ENCODE measurements around the gene GGT6.

DNA sequence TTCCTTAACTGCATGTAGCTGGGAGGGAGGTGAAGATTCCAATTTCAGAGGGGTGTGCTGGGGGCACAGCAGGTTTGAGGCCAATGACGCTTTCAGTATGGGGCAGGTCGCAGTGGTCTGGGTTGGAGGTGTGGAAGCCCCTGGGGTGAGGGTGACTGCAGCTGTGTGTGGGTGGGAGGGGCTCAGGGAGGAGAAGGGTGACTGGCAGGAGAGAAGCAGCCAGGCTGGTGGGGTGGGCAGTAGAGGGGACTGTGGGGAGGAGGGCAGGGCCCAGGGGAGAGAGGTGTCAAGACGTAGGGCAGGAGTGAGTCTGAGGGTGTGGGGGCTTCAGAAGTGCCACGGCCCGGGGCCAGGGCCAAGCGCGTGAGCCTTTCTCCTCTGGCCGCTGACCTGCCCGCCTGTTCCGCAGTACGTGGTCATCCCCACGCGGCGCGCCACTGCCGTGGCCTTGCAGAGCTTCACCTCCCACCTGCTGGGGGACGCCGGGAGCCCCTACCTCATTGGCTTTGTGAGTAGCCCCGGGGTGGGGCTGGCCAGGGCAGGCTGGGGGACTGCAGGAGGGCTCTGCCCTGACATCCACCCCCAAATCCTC lies 24.6 kb downstream of the GGT6 start:
- TF ChIP-seq, protein P1, sequence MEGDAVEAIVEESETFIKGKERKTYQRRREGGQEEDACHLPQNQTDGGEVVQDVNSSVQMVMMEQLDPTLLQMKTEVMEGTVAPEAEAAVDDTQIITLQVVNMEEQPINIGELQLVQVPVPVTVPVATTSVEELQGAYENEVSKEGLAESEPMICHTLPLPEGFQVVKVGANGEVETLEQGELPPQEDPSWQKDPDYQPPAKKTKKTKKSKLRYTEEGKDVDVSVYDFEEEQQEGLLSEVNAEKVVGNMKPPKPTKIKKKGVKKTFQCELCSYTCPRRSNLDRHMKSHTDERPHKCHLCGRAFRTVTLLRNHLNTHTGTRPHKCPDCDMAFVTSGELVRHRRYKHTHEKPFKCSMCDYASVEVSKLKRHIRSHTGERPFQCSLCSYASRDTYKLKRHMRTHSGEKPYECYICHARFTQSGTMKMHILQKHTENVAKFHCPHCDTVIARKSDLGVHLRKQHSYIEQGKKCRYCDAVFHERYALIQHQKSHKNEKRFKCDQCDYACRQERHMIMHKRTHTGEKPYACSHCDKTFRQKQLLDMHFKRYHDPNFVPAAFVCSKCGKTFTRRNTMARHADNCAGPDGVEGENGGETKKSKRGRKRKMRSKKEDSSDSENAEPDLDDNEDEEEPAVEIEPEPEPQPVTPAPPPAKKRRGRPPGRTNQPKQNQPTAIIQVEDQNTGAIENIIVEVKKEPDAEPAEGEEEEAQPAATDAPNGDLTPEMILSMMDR (IDR thresholded peaks at IDR 0.05): no peak
- TF ChIP-seq EP300 (IDR thresholded peaks at IDR 0.05): no peak
- TF ChIP-seq POLR2AphosphoS5 (IDR thresholded peaks at IDR 0.05): no peak
- no peak for TF ChIP-seq POLR2A (IDR thresholded peaks at IDR 0.05; ENCODE audit: low read depth)
